H54 (cell line): ENCODE results near the gene BCL2A1.

Source experiments
- DNase-seq: peaks from one replicate; pipeline ENCODE4 v3.0.0; 2011; ENCODE audit warnings: low spot score, mixed read lengths; ENCODE audit not compliant: insufficient read length
- FAIRE-seq: peaks from 3 replicates; lab custom pipeline; 2011; peaks lifted over from hg19 to GRCh38; lab: Jason Lieb, UNC
- POLR2A ChIP-seq: IDR thresholded peaks from 2 replicates; pipeline ENCODE4 v1.6.1; 2011; ENCODE audit warnings: low read depth, mild to moderate bottlenecking, low read length

BCL2A1 gene

DNA sequence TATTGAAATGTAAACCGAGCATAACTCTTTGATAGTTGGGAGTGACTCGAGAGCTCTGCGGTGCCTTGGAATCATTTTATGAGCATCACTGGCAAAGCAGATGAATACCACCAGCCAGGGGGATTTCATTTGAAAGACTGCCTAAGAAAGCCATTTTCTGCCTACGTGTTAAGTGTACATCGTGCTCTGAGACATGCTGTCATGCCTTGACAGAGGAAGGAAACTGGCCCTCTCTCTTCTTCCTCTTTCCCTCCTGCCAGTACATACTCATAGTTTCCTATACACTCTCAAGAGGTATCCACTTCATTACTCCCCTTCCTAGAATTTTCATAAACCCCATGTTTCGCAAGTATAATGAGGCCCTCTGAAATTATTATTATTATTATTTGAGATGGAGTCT, 8.8 kb downstream of the BCL2A1 start:
- no peak for TF ChIP-seq POLR2A
- FAIRE-seq (no peak), DNase-seq (no peak)

DNA sequence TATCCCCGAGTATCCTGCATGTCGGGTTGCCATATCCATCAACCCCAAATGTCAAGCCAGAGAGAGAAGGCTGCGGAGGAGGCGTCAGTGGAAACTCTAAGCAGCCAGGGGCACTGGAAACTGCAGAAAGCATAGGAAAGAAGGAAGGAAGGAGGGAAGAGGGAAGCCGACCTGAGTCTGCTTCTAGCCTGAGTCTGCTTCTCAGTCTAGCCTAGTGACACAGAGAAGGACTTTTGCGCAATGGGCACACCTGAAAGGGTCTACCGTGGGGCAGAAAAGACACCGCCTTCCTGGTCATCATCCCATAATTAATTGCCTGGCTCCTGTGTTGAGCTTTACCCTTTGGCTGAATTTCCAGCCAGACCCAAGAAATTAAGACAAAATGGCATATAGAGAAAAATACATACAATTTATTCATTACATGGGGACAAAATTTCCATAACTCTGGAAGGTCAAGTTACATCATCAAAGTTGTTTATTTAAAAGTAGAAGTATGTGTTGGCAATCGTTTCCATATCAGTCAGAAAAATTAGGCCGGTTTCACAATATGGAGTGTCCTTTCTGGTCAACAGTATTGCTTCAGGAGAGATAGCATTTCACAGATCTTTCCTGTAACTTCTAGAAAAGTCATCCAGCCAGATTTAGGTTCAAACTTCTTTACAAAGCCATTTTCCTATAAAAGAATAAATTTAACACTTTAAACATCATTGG, 10.3 kb downstream of the BCL2A1 start:
- TF ChIP-seq POLR2A, result no peak
- FAIRE-seq (no peak), DNase-seq (no peak)

DNA sequence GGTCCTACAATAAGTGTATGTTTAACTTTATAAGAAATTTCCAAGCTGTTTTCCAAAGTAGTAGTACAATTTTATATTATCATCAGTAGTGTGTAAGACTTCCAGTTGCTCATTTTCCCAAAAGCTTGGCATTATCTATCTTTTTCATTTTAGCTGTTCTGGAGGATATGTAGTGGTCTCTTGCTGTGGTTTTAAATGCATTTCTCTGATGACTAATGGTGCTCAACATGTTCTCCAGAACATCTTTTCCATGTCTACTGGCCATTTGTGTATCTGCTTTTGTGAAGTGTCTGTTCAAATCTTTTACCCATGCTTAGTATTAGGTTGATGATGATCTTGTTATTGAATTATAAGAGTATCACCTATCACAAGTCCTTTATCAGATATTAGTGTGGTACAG, 13.3 kb downstream of the BCL2A1 start:
- DNase-seq (no peak), FAIRE-seq (no peak)
- TF ChIP-seq POLR2A, result no peak

DNA sequence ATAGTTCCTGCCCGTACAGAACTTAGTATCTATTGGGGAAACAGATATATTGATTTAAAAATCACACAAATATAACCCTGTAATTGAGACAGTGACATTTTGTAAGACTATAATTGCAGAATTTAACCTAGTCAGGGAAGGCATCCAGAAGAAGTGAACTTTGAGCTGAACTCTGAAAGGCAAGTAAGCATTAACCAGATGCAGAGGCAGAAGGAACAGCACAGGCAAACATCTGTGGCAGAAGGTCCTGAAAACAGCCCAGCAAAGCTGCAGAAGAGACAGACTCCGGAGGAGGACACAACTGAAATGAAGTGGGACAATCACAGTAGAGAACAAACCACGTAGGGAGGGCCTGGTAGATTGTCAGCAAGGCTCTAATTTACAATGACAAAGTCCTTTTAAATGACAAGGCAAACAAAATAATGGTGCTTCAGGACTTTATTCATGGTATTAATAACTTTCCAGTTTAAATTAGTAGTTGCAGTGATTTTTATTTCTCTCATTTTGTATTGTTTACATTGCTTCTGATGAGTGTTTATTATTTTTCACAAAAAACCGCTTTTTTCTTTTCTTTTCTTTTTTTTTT, 14.5 kb downstream of the BCL2A1 start:
- FAIRE-seq, result no peak

DNA sequence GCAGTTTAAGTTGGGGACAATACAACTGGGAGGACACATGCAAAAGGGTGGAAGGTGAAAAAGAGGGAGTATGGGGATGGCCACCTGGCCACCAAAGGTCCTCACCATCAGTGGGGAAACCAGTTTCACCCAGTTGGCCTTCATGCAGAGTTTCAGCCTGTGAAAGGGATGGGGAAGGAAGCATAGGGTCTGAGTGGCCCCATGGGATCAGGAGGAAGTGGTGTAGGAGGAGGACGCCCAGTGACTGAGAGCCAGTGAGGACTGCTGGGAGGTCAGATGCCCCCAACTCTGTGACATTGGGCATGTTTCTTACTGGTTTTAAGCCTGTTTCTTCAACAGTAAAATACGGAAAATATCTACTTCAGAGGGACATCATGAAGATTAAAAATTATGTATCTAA, 16.3 kb downstream of the BCL2A1 start:
- TF ChIP-seq POLR2A, result no peak
- no peak for DNase-seq
- no peak for FAIRE-seq

More for the DNA sequence above, 14.5 kb downstream of the BCL2A1 start:
- no peak for DNase-seq
- no peak for TF ChIP-seq POLR2A

DNA sequence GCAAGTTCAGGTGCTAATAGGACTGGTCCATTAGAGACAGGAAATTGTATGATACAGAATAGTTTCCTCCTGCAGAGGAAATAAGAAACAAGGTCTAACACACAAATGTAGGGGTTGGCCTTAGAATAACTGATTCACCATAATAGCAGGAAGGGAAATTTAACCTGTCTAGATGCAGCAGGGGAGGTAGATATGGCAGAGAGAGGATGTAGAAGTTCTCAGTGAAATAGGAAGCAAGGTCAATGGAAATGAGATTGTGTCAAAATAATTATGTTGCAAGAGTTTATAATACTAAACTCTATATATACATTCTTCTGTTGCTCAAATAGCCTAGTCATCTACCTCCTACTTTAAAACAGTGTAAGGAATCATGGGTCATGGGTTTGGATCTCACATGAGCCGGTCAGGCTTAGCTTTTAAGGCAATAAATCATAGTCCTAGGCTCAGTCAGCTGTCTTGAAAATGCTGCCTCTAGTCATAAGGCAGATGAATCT, 17.0 kb downstream of the BCL2A1 start:
- TF ChIP-seq POLR2A, result no peak
- no peak for FAIRE-seq
- no peak for DNase-seq

DNA sequence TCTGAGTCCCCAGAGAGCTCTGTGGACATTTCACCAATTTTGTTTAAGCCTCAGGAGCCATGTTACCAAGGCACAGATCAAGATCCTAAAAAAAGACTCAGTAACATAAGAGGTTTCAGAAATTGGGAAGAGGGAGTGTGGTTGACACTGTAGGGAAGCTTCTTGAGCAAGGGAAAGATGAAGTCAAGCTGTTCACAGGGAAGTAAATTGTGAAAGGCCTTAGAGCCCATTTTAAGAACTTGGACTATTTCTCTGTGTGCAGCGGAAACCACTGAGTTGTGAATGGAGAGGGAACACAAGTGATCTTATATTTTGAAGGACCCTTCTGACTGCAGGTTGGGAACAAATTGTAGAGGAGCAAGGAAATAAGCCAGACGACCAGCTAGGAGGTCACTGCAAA, 18.7 kb downstream of the BCL2A1 start:
- TF ChIP-seq POLR2A, result no peak
- DNase-seq, result no peak

DNA sequence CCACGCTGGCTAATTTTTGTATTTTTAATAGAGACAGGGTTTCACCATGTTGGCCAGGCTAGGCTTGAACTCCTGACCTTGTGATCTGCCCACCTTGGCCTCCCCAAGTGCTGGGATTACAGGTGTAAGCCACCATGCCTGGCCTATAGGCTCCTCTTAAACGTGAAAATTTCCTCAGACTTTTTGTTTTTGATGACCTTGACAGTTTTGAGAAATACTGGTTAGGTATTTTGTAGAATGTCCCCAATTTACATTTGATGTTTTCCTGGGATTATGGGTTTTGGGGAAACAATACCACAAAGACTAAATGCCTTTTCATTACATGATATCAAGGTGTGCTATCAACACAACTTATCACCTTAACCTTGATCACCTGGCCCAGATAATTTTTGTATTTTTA, 20.7 kb downstream of the BCL2A1 start:
- DNase-seq (no peak), FAIRE-seq (no peak)
- no peak for TF ChIP-seq POLR2A

More for the DNA sequence above, 18.7 kb downstream of the BCL2A1 start:
- FAIRE-seq, result no peak

DNA sequence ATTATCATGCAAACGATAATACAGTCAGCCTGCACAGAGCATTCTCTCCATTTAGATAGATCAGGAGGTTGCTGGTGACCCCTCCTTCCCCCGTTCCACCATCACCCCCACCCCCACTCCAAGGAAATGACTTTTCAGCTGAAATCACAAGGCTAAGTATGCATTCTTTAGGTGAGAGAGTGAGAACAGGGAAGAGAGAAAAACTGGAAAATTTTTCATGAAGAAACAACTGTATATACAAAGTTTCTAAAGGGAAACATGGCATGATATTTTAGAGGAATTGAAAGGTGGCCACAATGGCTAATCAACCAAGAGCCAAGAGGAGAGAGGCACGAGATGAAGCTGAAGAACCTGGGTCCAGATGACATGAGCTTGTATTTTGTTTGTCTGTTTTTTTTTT, 22.2 kb downstream of the BCL2A1 start:
- no peak for DNase-seq
- no peak for TF ChIP-seq POLR2A
- no peak for FAIRE-seq

DNA sequence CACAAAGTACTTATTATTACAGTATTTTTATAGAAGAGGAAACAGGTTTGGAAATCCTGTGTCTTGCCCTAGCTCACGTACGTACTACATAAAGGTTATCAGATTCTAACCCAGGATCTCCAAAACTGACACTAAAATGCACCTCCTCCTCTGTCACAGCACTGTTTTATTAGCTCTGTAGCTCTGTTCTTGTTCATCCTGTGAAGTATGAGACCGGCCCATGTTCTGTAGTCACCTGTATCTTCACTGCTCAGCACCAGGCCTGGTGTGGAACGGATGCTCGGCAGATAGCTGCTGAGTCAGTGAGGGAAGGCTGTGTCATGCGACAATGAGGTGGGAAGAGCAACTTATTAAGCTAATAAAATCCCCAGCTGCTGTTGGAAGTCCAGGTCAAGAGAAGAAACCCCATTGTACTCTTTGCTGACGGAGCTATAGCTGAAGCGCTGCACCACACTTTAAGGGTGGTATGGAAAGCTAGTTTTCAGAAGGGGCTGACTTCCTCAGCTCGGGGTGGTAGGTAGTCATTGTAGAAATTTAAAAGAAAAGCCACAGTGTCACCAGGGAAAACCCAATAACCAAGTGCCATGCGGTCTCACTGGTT, 22.8 kb downstream of the BCL2A1 start:
- no peak for TF ChIP-seq POLR2A
- FAIRE-seq (no peak), DNase-seq (no peak)

DNA sequence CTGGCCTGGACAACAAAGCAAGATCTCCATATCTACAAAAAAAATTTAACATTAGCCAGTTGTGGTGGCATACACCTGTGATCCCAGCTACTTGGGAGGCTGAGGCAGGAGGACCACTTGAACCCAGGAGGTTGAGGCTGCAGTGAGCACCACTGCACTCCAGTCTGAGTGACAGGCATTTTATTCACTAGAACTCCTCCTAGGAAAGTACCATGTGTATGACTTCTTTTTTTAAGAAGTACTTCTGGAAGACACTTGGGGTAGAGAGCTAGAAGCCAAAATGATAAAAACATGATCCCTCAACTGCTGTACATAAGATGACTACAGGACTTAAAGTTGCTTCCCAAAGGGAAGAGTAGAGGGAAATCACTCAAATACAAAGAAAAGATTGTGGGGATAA, 24.0 kb downstream of the BCL2A1 start:
- DNase-seq (no peak), FAIRE-seq (no peak)
- TF ChIP-seq POLR2A, result no peak

DNA sequence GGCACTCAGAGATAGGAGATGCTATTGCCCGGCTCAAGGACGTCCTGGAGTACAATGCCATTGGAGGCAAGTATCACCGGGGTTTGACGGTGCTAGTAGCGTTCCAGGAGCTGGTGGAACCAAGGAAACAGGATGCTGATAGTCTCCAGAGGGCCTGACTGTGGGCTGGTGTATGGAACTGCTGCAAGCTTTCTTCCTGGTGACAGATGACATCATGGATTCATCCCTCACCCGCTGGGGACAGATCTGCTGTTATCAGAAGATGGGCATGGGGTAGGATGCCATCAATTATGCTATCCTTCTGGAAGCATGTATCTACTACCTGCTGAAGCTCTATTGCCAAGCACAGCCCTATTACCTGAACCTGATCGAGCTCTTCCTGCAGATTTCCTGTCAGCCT, 26.4 kb downstream of the BCL2A1 start:
- no peak for FAIRE-seq
- TF ChIP-seq POLR2A, result no peak
- DNase-seq, result no peak

DNA sequence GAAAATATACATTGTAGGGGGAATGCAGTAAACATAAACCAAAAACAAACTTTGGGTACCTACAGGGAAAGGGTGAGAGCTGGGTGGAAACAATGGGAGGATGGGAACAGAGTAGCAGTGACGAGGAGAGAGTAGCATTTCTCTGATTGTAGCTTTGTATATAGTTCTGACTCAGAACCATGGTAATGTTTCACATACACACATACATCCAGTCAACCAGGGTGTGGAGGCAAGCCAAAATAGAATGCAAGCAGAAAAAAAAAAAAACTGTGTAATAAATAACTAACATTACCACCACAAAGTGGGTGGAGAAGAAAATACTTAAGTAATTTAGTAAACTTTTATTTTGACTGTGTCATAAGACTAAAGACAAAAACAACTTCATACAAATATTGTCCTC, 27.2 kb downstream of the BCL2A1 start:
- DNase-seq, result no peak
- no peak for FAIRE-seq
- TF ChIP-seq POLR2A, result no peak

DNA sequence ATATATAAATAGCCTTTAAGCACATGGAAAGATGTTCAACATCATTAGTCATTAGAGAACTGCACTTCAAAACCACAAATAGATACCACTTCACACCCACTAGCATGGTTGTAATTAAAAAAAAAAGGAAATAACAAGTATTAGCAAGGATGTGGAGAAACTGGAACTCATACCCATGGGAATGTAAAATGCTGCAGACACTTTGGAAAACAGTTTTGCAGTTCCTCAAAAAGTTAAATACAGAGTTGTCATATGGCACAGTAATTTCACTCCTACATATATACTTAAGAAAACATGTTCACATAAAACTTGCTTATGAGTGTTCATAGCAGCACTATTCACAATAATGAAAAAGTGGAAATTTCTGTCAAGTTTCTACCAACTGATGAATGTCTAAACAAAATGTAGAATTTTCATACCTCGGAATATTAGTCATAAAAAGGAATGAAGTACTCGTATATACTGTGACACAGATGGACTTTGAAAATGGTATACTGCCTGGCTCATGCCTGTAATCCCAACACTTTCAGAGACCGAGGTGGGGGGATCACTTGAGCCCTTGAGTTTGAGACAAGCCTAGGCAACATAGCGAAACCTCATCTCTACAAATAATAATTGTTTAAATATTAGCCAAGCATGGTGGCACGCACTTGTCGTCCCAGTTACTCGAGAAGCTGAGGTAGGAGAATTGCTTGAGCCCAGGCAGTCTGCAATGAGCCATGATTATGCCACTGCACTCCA, 28.1 kb downstream of the BCL2A1 start:
- DNase-seq, result no peak
- TF ChIP-seq POLR2A, result no peak
- FAIRE-seq, result no peak
